NCI-H524 (cell line): ENCODE data around the gene GRIK3.
A peak's percentile ranks its signal among the peaks of the same experiment; 100 is the strongest.
"Not testable (repeated sequence)": the region's sequence is repeated elsewhere in the genome, so short reads cannot be mapped to it uniquely, and the experiment has no call there.

Experiments used
- DNase-seq, 2 experiments: peaks; one replicate each; lab custom pipeline; 2025; lab: John Stamatoyannopoulos, UW

The GRIK3 gene

GRCh38 chr1:37034121-37035013, at the start of gene GRIK3:
Gene GRIK3, minus strand, starts transcription at chr1:37034515. Its CDS starts 407 bp downstream, at chr1:37034108.
- DNase-seq, result peak; percentile 47 to 66

- DNase-seq, result no peak
These were observed 49.7 kb upstream of the GRIK3 start for GRCh38 chr1:37084013-37084412.

- DNase-seq, result no peak
These were observed 49.3 kb upstream of the GRIK3 start for GRCh38 chr1:37083603-37084002.

GRCh38 chr1:37080296-37080986, 46.1 kb upstream of the GRIK3 start:
- DNase-seq, result not testable (repeated sequence)

GRCh38 chr1:37078866-37079265, 44.6 kb upstream of the GRIK3 start:
- DNase-seq, result no peak

GRCh38 chr1:37076168-37076567, 41.9 kb upstream of the GRIK3 start:
- no peak for DNase-seq

GRCh38 chr1:37073854-37074379, 39.6 kb upstream of the GRIK3 start:
- DNase-seq, result peak; percentile 81 to 91

GRCh38 chr1:37073152-37073853, 39.0 kb upstream of the GRIK3 start:
- DNase-seq, result peak in 1 of 2 experiments; percentile 45

GRCh38 chr1:37071829-37072228, 37.5 kb upstream of the GRIK3 start:
- DNase-seq, result no peak

GRCh38 chr1:37070126-37070525, 35.8 kb upstream of the GRIK3 start:
- DNase-seq, result peak; percentile 81 to 87

- DNase-seq, result peak; percentile 58 to 84
These were observed 35.1 kb upstream of the GRIK3 start for GRCh38 chr1:37069406-37069805.

GRCh38 chr1:37068897-37069296, 34.6 kb upstream of the GRIK3 start:
- peak in 1 of 2 experiments; percentile 85 for DNase-seq

- DNase-seq, result no peak
These were observed 33.9 kb upstream of the GRIK3 start for GRCh38 chr1:37068260-37068659.

- no peak for DNase-seq
These were observed 29.7 kb upstream of the GRIK3 start for GRCh38 chr1:37064039-37064438.

GRCh38 chr1:37059346-37059745, 25.0 kb upstream of the GRIK3 start:
- DNase-seq, result no peak

- DNase-seq, result no peak
These were observed 24.2 kb upstream of the GRIK3 start for GRCh38 chr1:37058424-37058988.

GRCh38 chr1:37056325-37056724, 22.0 kb upstream of the GRIK3 start:
- DNase-seq, result peak; percentile 84 to 88

- peak in 1 of 2 experiments; percentile 42 for DNase-seq
These were observed 21.3 kb upstream of the GRIK3 start for GRCh38 chr1:37055631-37056030.

GRCh38 chr1:37053173-37053572, 18.9 kb upstream of the GRIK3 start:
- DNase-seq, result no peak

- DNase-seq, result no peak
These were observed 17.8 kb upstream of the GRIK3 start for GRCh38 chr1:37052120-37052519.

- DNase-seq, result peak in 1 of 2 experiments; percentile 30
These were observed 17.0 kb upstream of the GRIK3 start for GRCh38 chr1:37051346-37051745.

- DNase-seq, result peak; percentile 64 to 81
These were observed 13.2 kb upstream of the GRIK3 start for GRCh38 chr1:37047542-37047941.
